HepG2 (cell line): ENCODE measurements around the gene CDK15. TPM values are rescaled to one million over a fixed set of nuclear protein-coding genes. Genes with fewer than 3 reads are reported as not detected.
"Not testable (repeated sequence)": the region's sequence is repeated elsewhere in the genome, so short reads cannot be mapped to it uniquely, and the experiment has no call there.

ENCODE experiments used
- ATAC-seq: fragments of 200-7000 bp; cut with Tn5 transposase; 3 replicates; pipeline ENCODE4 v1.9.1; 2020; ENCODE audit warnings: mild to moderate bottlenecking, moderate library complexity
- BruUV-seq: library from RNA; stranded (reverse); fragments of 400-500 nt; replicated peaks from 2 replicates; lab custom pipeline; 2021; lab: Mats Ljungman, UMichigan
- CTCF ChIA-PET: fragments of 300-600 bp; formaldehyde crosslinking; extraction: SDS; loops from one replicate; lab custom pipeline; 2021; ENCODE audit warnings: low total read pairs, inconsistent platforms, low intra/inter-chr PET ratio; lab: Yijun Ruan, JAX
- POLR2A ChIA-PET: fragments of 350-600 bp; sonication (Branson Sonifier 250); formaldehyde crosslinking; loops from one replicate; lab custom pipeline; 2020; ENCODE audit warnings: antibody characterized with exemption, inconsistent platforms; lab: Yijun Ruan, JAX
- DNase-seq: peaks from one replicate; pipeline ENCODE4 v3.0.0-alpha.2; 2015; ENCODE audit warnings: low spot score
- FAIRE-seq: peaks from 3 replicates; lab custom pipeline; 2011; peaks lifted over from hg19 to GRCh38; lab: Jason Lieb, UNC
- H2AFZ ChIP-seq: one replicate; pipeline ENCODE4 v1.6.1; 2011; ENCODE audit warnings: low read length, inconsistent platforms
- H3K27ac ChIP-seq: fragments of 300-600 bp; 3 replicates; pipeline ENCODE4 v1.8.0; 2011; ENCODE audit warnings: mixed run types, mild to moderate bottlenecking, mixed read lengths, low read length, inconsistent platforms; ENCODE audit not compliant: insufficient read depth; ENCODE audit errors: extremely low read length
- H3K27me3 ChIP-seq, 2 experiments: fragments of 200-600 bp in 1 of 2; 2 replicates in 1 of 2; 3 replicates in 1 of 2; pipeline versions ENCODE4 v1.6.0 to v1.8.0; 2011; ENCODE audit warnings: low read length in 2 of 2, mild to moderate bottlenecking in 2 of 2, moderate library complexity in 2 of 2, inconsistent platforms in 1 of 2; ENCODE audit not compliant: insufficient read depth in 2 of 2, control insufficient read depth in 1 of 2
- H3K36me3 ChIP-seq, 2 experiments: fragments of 200-600 bp in 1 of 2; replicated peaks in 1 of 2; 2 replicates in 1 of 2; 3 replicates in 1 of 2; pipeline versions ENCODE4 v1.5.1 to v1.8.0; 2011; ENCODE audit warnings: low read length in 2 of 2, inconsistent platforms in 1 of 2; ENCODE audit not compliant: insufficient read depth in 2 of 2, control insufficient read depth in 1 of 2
- H3K4me1 ChIP-seq: 2 replicates; pipeline ENCODE4 v1.5.1; 2012; ENCODE audit warnings: low read length, inconsistent platforms; ENCODE audit not compliant: insufficient read depth
- H3K4me2 ChIP-seq: 2 replicates; pipeline ENCODE4 v1.6.0; 2011; ENCODE audit warnings: low read depth, low read length, inconsistent platforms
- H3K4me3 ChIP-seq, 3 experiments: fragments of 200-600 bp in 1 of 3; sonication (generic), shearing (Covaris generic) in 1 of 3; replicated peaks in 1 of 3; 2 replicates each; pipeline ENCODE4 v1.5.1; 2011 to 2016; ENCODE audit warnings: low read length in 3 of 3, inconsistent platforms in 2 of 3, low read depth in 2 of 3, mild to moderate bottlenecking in 2 of 3, control low read depth in 1 of 3, mixed read lengths in 1 of 3; ENCODE audit not compliant: insufficient read depth in 1 of 3
- H3K79me2 ChIP-seq: one replicate; pipeline ENCODE4 v1.6.1; 2011; ENCODE audit warnings: low read length, inconsistent platforms; ENCODE audit not compliant: insufficient read depth
- H3K9ac ChIP-seq: 2 replicates; pipeline ENCODE4 v1.6.0; 2011; ENCODE audit warnings: mild to moderate bottlenecking, low read depth, low read length, inconsistent platforms; ENCODE audit not compliant: insufficient read depth
- H3K9me3 ChIP-seq: 2 replicates; pipeline ENCODE4 v1.5.1; 2012; ENCODE audit warnings: mild to moderate bottlenecking, low read length
- H4K20me1 ChIP-seq: 2 replicates; pipeline ENCODE4 v1.6.0; 2011; ENCODE audit warnings: inconsistent platforms, mild to moderate bottlenecking, low read length, moderate library complexity; ENCODE audit not compliant: insufficient read depth
- ZNF709 ChIP-seq: sonication (generic); formaldehyde crosslinking; IDR thresholded peaks from 2 replicates; pipeline ENCODE4 v1.5.0; 2020; ENCODE audit warnings: mild to moderate bottlenecking, missing genetic modification reagents
- WGBS: methylation state at CpG from one replicate; pipeline ENCODE4 v1.1.6; 2017; ENCODE audit warnings: low lambda C conversion rate; 5-methylcytosine and 5-hydroxymethylcytosine counted together
- in situ Hi-C: cut with HindIII; loops from 2 replicates; pipeline ENCODE4 v1.10.0; 2017; ENCODE audit warnings: low pct_unique_long_range_greater_than_20kb; ENCODE audit not compliant: extremely low pct_ligation_motif_present
- intact Hi-C: fragments of 100-400 bp; cut with micrococcal nuclease; formaldehyde crosslinking; loops from one replicate; pipeline ENCODE4 v1.10.0; 2022; ENCODE audit not compliant: unreplicated experiment
- polyA plus RNA-seq, 8 experiments: library from polyadenylated mRNA; depleted of rRNA in 3 of 8; stranded (reverse) in 7 of 8; unstranded in 1 of 8; fragments of >200 nt; fragmentation: Illumina TruSeq in 4 of 8; extraction: Trizol in 4 of 8; gene quantifications; 2 replicates each; pipeline versions ENCODE4 v1.2.1 to v1.2.3, GENCODE V29; 2011 to 2016; ENCODE audit warnings: low read depth in 4 of 8, missing spikeins in 1 of 8, mixed read lengths in 1 of 8; ENCODE audit not compliant: insufficient read depth in 1 of 8
- total RNA-seq, 5 experiments: library from RNA; depleted of rRNA; stranded (reverse); fragments of >200 nt; fragmentation: Illumina TruSeq; extraction: Trizol; gene quantifications; 2 replicates each; pipeline ENCODE4 v1.2.3, GENCODE V29; 2016; ENCODE audit warnings: low read depth in 1 of 5
- TF ChIP-seq, protein P1 (sequence below): sonication (generic); formaldehyde crosslinking; IDR thresholded peaks from 2 replicates; pipeline ENCODE4 v1.8.0; 2022; ENCODE audit warnings: missing genetic modification reagents, mild to moderate bottlenecking, borderline replicate concordance

CDK15 gene
- total and polyA plus RNA-seq, 2 of the 13 experiments (the other 11 are each of a cell fraction or from before 2014, with no cell fraction given) = not detected

- Histone ChIP-seq H3K27me3 (no peaks in the 10 kb centered on the region), H3K79me2 (no peaks in the 10 kb centered on the region), H3K4me3 (no peak overlapping the region), H4K20me1 (no peaks in the 10 kb centered on the region), H3K27ac (no peak overlapping the region), H3K4me1 (peaks cover 31% of the 10 kb centered on the region), H3K9me3 (no peaks in the 10 kb centered on the region), H3K4me2 (no peak overlapping the region), H3K9ac (no peak overlapping the region), H3K36me3 (peaks cover 11 to 13% of the 10 kb centered on the region in 2 experiments; a peak in 4 of 5 replicates), H2AFZ (no peak overlapping the region)
- TF ChIP-seq, protein P1, sequence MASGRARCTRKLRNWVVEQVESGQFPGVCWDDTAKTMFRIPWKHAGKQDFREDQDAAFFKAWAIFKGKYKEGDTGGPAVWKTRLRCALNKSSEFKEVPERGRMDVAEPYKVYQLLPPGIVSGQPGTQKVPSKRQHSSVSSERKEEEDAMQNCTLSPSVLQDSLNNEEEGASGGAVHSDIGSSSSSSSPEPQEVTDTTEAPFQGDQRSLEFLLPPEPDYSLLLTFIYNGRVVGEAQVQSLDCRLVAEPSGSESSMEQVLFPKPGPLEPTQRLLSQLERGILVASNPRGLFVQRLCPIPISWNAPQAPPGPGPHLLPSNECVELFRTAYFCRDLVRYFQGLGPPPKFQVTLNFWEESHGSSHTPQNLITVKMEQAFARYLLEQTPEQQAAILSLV (CRISPR knock-in tag) = no peak
- no peak for TF ChIP-seq ZNF709 (CRISPR knock-in tag)
- 100% methylated on average over 4 of the region's 4 CpGs for WGBS
- ChIA-PET POLR2A (no interaction called here), CTCF (no interaction called here)
- BruUV-seq = no TSS peak
- intact Hi-C loops (no loop called here), in situ Hi-C loops (no loop called here)
- FAIRE-seq (no peak), DNase-seq (no peak), ATAC-seq (no peak)
These were observed 45.2 kb upstream of the CDK15 start for GRCh38 chr2:201761101-201761500.

- H2AFZ ChIP-seq, H4K20me1 ChIP-seq, CTCF ChIA-PET, H3K9me3 ChIP-seq, DNase-seq, H3K4me2 ChIP-seq, POLR2A ChIA-PET, H3K79me2 ChIP-seq, ATAC-seq, H3K4me1 ChIP-seq, H3K4me3 ChIP-seq, H3K9ac ChIP-seq, H3K27me3 ChIP-seq, intact Hi-C loops, FAIRE-seq, BruUV-seq, H3K27ac ChIP-seq, in situ Hi-C loops: not testable (repeated sequence)
- H3K36me3 ChIP-seq = peaks cover 11 to 16% of the 10 kb centered on the region in 2 experiments; a peak in 4 of 5 replicates
- WGBS = 98% methylated on average over 7 of the region's 7 CpGs
These were observed 41.9 kb upstream of the CDK15 start for GRCh38 chr2:201764469-201764868.
